ENCODE data around the gene COX19.
"Not testable (repeated sequence)": the region's sequence is repeated elsewhere in the genome, so short reads cannot be mapped to it uniquely, and the experiment has no call there.

Gene COX19

GRCh38 chr7:924042-924441 lies 51.3 kb downstream of the COX19 start:
- H3K27ac Mint-ChIP-seq, H3K27me3 Mint-ChIP-seq, H3K36me3 Mint-ChIP-seq, H3K9me3 Mint-ChIP-seq, H3K4me3 Mint-ChIP-seq: not testable (repeated sequence)
- H3K4me1 Mint-ChIP-seq = peaks cover 36% of the 10 kb centered on the region

DNA sequence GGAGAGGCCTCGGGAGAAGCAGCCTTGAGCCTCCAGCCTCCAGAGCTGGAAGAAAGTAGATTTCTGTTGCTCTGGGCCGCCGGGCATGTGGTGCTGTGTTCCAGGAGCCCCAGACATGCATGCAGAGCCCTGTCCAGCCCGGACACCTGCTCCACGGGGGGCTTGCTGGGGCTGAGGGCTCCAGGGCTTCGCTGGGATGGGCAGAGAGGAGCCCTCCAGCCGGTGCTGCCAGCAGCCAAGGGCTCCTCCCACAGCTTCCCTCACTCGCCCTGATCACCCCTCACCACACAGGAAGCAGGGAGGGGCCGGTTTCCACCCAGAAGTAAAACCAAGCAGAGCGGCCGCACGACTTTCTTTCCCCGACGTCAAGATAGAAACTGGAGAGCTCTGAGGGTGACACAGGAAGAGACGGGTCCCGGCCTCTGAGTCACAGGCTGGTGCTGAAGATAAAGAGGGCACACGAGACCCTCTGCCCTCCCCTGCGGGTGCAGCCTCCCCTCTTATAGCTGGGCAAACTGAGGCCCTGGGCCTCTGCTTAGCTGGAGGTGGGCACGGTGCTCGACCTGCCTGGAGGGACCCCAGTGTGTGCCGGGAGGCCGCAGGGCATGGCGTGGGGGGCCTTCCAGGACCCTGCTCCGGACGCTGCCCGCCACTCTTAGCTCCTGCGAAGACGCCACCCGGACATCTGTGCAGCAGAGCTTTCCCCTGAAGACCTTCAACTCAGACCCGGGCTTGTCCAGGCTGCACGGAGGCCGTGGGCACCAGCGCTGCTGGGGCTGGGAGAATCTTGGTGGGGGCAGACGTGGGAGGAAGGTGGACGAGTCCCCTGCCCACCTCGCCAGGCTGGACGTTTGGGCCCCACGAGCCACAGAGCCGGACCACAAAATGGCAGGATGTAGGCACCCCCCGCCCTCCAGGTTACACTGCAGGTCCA lies 52.0 kb downstream of the COX19 start:
- Mint-ChIP-seq H3K27ac (peak overlapping the region; percentile 91), H3K4me3 (peak overlapping the region; percentile 84), H3K36me3 (no peaks in the 10 kb centered on the region), H3K27me3 (no peaks in the 10 kb centered on the region), H3K4me1 (peaks cover 31% of the 10 kb centered on the region), H3K9me3 (no peaks in the 10 kb centered on the region)

DNA sequence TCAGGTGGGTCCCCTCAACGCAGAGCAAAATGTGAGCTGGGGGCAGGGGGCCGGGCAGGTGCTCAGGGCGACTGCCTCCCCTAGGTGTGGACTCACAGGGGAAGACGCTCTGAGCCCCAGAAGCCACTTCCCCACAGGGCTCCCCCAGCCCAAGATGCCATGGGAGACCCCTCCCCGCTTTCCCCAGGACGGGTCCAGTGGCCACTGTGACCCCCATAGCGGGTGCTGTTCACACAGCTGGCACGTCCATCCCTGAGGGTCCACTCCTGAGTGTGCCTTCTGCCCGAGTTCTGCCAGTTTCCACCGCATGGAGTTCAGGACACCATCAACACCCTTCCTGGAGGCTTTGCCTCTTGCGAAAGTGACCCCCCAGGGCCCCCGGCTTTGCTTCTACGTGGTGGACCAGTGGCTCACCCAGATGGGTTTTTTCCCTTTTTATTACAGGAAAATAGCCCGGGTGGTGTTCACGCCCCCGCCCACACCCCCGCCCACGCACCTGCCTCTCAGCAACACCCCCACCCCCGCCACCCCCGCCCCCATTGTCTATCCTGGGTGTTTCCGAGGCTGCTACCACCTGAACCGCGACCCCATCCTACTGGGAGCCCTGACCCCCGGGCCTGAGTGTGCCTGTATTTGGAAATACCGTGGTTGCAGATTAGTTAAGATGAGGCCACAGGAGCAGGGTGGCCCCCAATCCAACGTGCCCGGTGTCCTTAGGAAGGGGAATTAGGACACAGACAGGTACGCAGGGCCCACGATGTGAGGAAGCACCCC lies 52.8 kb downstream of the COX19 start:
- H3K4me1 Mint-ChIP-seq = peaks cover 31% of the 10 kb centered on the region
- no peaks in the 10 kb centered on the region for H3K36me3 Mint-ChIP-seq
- no peaks in the 10 kb centered on the region for H3K27me3 Mint-ChIP-seq
- peak overlapping the region; percentile 91 for H3K27ac Mint-ChIP-seq
- no peaks in the 10 kb centered on the region for H3K9me3 Mint-ChIP-seq
- H3K4me3 Mint-ChIP-seq = peak overlapping the region; percentile 84

- peak overlapping the region; percentile 30 for H3K4me3 Mint-ChIP-seq
- H3K4me1 Mint-ChIP-seq = peaks cover 31% of the 10 kb centered on the region
- no peaks in the 10 kb centered on the region for H3K36me3 Mint-ChIP-seq
- no peaks in the 10 kb centered on the region for H3K27me3 Mint-ChIP-seq
- H3K27ac Mint-ChIP-seq = no peak overlapping the region
- H3K9me3 Mint-ChIP-seq = no peaks in the 10 kb centered on the region
Observed at GRCh38 chr7:921581-922333, 53.6 kb downstream of the COX19 start.

- Mint-ChIP-seq H3K36me3 (no peaks in the 10 kb centered on the region), H3K27me3 (no peaks in the 10 kb centered on the region), H3K9me3 (no peaks in the 10 kb centered on the region), H3K27ac (no peak overlapping the region), H3K4me1 (peaks cover 31% of the 10 kb centered on the region), H3K4me3 (peak overlapping the region; percentile 30)
Observed at GRCh38 chr7:921071-921461, 54.3 kb downstream of the COX19 start.

DNA sequence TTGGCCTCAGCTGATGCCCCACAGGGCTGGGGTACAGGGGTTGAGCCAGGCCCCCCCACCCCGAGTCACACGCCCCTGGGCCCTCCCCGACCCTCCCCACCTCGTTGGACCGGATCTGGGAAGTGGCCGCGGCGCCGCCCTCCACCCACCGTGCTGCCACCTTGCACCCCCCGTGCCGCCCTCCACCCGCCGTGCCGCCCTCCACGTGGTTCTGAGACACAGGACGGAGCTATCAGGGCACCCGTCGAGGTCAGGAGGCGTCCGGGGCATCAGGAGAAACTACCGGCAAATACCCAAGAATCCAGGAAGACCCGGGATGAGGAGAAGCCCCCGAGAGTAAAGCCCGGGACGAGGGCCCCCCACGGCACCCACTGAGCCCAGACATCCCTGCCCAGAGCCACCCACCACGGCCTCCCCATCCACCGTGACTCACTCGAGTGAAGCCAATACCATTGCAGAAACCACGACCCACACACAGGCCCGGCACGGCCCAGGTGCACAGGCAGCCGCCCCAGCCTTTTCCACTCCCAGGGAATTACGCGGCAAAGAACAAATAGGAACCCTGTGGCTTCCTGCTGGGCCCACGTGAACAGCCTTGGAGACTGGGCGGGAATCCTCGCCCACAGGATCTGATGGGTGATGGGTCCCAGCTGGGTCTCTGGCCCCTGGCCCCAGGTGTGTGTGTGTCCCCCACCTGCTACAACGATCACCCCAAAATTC lies 54.8 kb downstream of the COX19 start:
- Mint-ChIP-seq H3K4me3 (peak overlapping the region; percentile 30), H3K9me3 (no peaks in the 10 kb centered on the region), H3K27me3 (no peaks in the 10 kb centered on the region), H3K36me3 (no peaks in the 10 kb centered on the region), H3K27ac (no peak overlapping the region), H3K4me1 (peaks cover 34% of the 10 kb centered on the region)

- Mint-ChIP-seq H3K27me3 (no peaks in the 10 kb centered on the region), H3K4me1 (peaks cover 34% of the 10 kb centered on the region), H3K4me3 (no peak overlapping the region), H3K9me3 (no peaks in the 10 kb centered on the region), H3K36me3 (no peaks in the 10 kb centered on the region), H3K27ac (no peak overlapping the region)
Observed at GRCh38 chr7:919924-920341, 55.4 kb downstream of the COX19 start.

DNA sequence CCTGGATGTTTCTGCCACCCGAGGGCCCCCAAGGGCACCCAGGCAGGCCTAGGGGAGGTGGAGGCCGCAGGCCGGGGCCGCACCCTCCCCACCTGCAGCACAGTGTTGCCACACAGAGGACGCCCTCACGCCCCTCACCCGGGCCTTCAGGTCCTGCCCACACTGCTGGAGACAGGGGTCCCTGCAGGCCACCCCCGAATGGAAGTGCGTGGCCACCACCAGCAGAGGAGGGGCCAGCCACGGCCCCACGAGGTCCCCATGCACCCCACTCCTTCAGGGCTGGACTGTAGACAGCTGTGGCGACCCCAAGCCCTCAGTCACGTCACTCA lies 56.3 kb downstream of the COX19 start:
- peaks cover 30% of the 10 kb centered on the region for H3K4me1 Mint-ChIP-seq
- no peak overlapping the region for H3K27ac Mint-ChIP-seq
- H3K4me3 Mint-ChIP-seq = no peak overlapping the region
- H3K9me3 Mint-ChIP-seq = no peaks in the 10 kb centered on the region
- H3K36me3 Mint-ChIP-seq = no peaks in the 10 kb centered on the region
- no peaks in the 10 kb centered on the region for H3K27me3 Mint-ChIP-seq

- H3K4me3 Mint-ChIP-seq = no peak overlapping the region
- H3K9me3 Mint-ChIP-seq = no peaks in the 10 kb centered on the region
- no peaks in the 10 kb centered on the region for H3K36me3 Mint-ChIP-seq
- no peak overlapping the region for H3K27ac Mint-ChIP-seq
- H3K27me3 Mint-ChIP-seq = no peaks in the 10 kb centered on the region
- H3K4me1 Mint-ChIP-seq = peaks cover 30% of the 10 kb centered on the region
Observed at GRCh38 chr7:918441-919113, 56.8 kb downstream of the COX19 start.

DNA sequence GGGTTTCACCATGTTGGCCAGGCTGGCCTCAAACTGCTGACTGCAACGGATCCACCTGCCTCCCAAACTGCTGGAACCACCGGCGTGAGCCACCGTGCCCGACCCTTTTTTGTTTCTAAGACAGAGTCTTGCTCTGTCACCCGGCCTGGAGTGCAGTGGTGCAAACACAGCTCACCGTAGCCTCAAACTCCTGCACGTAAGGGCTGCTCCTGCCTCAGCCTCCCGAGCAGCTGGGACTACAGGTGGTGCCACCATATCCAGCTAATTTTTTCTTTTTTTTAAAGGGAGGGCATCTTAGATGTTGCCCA lies 57.3 kb downstream of the COX19 start:
- H3K27me3 Mint-ChIP-seq = no peaks in the 10 kb centered on the region
- H3K4me1 Mint-ChIP-seq = peaks cover 25% of the 10 kb centered on the region
- H3K4me3 Mint-ChIP-seq = no peak overlapping the region
- H3K27ac Mint-ChIP-seq = no peak overlapping the region
- no peaks in the 10 kb centered on the region for H3K9me3 Mint-ChIP-seq
- H3K36me3 Mint-ChIP-seq = no peaks in the 10 kb centered on the region

DNA sequence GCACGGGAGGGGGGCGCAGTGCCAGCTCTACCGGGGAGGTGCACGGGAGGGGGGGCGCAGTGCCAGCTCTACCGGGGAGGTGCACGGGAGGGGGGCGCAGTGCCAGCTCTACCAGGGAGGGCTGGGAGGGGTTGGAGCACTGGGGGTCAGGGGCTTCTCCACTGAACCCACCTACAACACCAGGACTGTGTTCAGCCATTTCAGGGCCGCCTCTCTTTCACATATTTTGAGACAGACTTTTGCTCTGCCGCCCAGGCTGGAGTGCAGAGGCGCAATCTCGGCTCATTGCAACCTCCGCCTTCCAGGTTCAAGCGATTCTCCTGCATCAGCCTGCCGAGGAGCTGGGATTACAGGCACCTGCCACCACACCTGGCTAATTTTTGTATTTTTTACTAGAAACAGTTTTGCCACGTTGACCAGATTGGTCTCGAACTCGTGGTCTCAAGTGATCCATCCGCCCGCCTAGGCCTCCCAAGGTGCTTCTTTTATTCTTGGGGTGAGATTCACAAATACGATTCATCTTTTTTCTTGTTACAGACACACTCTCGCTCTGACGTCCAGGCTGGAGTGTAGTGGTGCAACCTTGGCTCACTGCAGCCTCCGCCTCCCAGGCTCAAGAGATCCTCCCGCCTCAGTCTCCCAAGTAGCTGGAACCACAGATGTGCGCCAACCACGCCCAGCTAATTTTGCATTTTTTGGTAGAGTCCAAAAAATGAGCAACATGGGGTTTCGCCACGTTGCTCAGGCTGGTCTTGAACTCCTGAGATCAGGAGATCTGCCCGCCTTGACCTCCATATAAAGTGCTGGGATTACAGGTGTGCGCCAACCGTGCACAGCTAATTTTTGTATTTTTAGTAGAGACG lies 57.9 kb downstream of the COX19 start:
- no peak overlapping the region for H3K4me3 Mint-ChIP-seq
- no peaks in the 10 kb centered on the region for H3K27me3 Mint-ChIP-seq
- no peak overlapping the region for H3K27ac Mint-ChIP-seq
- peaks cover 22% of the 10 kb centered on the region for H3K4me1 Mint-ChIP-seq
- no peaks in the 10 kb centered on the region for H3K36me3 Mint-ChIP-seq
- H3K9me3 Mint-ChIP-seq = no peaks in the 10 kb centered on the region

DNA sequence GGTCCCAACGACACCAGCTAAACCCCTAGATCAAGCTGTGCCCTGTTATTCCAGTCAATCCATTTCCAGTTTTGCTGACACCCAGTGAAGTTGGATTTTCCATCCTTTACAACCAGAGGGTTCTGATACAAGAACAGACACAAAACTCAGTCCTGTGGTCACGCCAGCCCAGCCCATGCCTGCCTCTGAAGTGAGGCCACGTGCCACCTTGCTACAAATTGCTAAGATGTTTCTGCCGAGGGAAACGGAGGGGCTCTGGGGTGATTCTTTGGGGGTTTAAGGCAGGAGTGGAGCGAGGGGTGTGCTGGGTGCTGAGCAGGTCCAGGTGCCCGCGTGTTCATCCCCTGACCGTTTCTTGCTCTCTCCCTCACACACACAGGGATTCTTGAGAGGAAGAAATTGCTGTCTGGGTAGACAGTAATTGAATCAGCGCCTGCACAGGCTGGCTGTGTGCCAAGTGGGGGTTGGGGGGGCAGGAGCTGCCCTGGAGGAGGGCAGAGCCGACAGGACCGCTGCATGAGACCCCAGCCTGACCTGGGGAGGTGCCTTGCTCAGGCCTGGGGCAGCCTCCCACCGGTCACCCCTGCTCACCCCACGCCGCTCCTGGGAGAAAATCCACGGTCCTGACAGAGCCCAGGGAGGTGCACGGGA lies 58.9 kb downstream of the COX19 start:
- no peaks in the 10 kb centered on the region for H3K36me3 Mint-ChIP-seq
- no peak overlapping the region for H3K27ac Mint-ChIP-seq
- no peaks in the 10 kb centered on the region for H3K9me3 Mint-ChIP-seq
- no peaks in the 10 kb centered on the region for H3K27me3 Mint-ChIP-seq
- no peak overlapping the region for H3K4me3 Mint-ChIP-seq
- peaks cover 20% of the 10 kb centered on the region for H3K4me1 Mint-ChIP-seq
